GM21576 (cell line): ENCODE results near the gene SYT10.
"Not testable (repeated sequence)": the region's sequence is repeated elsewhere in the genome, so short reads cannot be mapped to it uniquely, and the experiment has no call there.

Experiments used
- ATAC-seq: cut with Tn5 transposase; IDR thresholded peaks from one replicate; pipeline ENCODE4 v1.9.1; 2021; ENCODE audit warnings: mild to moderate bottlenecking, moderate library complexity; ENCODE audit not compliant: unreplicated experiment

Gene SYT10

GRCh38 chr12:33439587-33440011 lies at the start of gene SYT10:
SYT10 (minus strand) TSS chr12:33439819; CDS start chr12:33439522, 297 bp downstream.
- ATAC-seq, result no peak

GRCh38 chr12:33488036-33488435 lies 48.4 kb upstream of the SYT10 start:
- ATAC-seq, result no peak

GRCh38 chr12:33486058-33486457 lies 46.4 kb upstream of the SYT10 start:
- no peak for ATAC-seq

- ATAC-seq, result no peak
These were observed 44.5 kb upstream of the SYT10 start for GRCh38 chr12:33484161-33484560.

GRCh38 chr12:33480366-33480765 lies 40.7 kb upstream of the SYT10 start:
- ATAC-seq, result no peak

- no peak for ATAC-seq
These were observed 36.4 kb upstream of the SYT10 start for GRCh38 chr12:33476058-33476457.

- ATAC-seq, result no peak
These were observed 32.7 kb upstream of the SYT10 start for GRCh38 chr12:33472299-33472698.

GRCh38 chr12:33455096-33455495 lies 15.5 kb upstream of the SYT10 start:
- no peak for ATAC-seq

GRCh38 chr12:33450480-33450879 lies 10.9 kb upstream of the SYT10 start:
- no peak for ATAC-seq

- no peak for ATAC-seq
These were observed 858 bp upstream of the SYT10 start for GRCh38 chr12:33440477-33440876.

GRCh38 chr12:33438851-33439586 lies 600 bp downstream of the SYT10 start:
- no peak for ATAC-seq

GRCh38 chr12:33438025-33438772 lies 1.4 kb downstream of the SYT10 start:
- ATAC-seq, result no peak

- ATAC-seq, result no peak
These were observed 2.0 kb downstream of the SYT10 start for GRCh38 chr12:33437598-33437997.

- no peak for ATAC-seq
These were observed 6.6 kb downstream of the SYT10 start for GRCh38 chr12:33432992-33433391.

- no peak for ATAC-seq
These were observed 8.0 kb downstream of the SYT10 start for GRCh38 chr12:33431648-33432047.

GRCh38 chr12:33429468-33429867 lies 10.2 kb downstream of the SYT10 start:
- no peak for ATAC-seq

- ATAC-seq, result no peak
These were observed 12.5 kb downstream of the SYT10 start for GRCh38 chr12:33427071-33427470.

- ATAC-seq, result no peak
These were observed 15.9 kb downstream of the SYT10 start for GRCh38 chr12:33423706-33424105.

GRCh38 chr12:33412410-33412809 lies 27.2 kb downstream of the SYT10 start:
- ATAC-seq, result not testable (repeated sequence)

GRCh38 chr12:33383503-33383902 lies 56.1 kb downstream of the SYT10 start:
- ATAC-seq, result no peak

- no peak for ATAC-seq
These were observed 63.5 kb downstream of the SYT10 start for GRCh38 chr12:33376153-33376552.

- no peak for ATAC-seq
These were observed 69.3 kb downstream of the SYT10 start for GRCh38 chr12:33370318-33370717.
